ENCODE results near the gene PTPN11. TPM values are rescaled to one million over a fixed set of nuclear protein-coding genes. Genes with fewer than 3 reads are reported as not detected.
"Not testable (repeated sequence)": the region's sequence is repeated elsewhere in the genome, so short reads cannot be mapped to it uniquely, and the experiment has no call there.

PTPN11 gene
- total RNA-seq, 1 donor from 2014 or later, result 34.4 TPM

DNA sequence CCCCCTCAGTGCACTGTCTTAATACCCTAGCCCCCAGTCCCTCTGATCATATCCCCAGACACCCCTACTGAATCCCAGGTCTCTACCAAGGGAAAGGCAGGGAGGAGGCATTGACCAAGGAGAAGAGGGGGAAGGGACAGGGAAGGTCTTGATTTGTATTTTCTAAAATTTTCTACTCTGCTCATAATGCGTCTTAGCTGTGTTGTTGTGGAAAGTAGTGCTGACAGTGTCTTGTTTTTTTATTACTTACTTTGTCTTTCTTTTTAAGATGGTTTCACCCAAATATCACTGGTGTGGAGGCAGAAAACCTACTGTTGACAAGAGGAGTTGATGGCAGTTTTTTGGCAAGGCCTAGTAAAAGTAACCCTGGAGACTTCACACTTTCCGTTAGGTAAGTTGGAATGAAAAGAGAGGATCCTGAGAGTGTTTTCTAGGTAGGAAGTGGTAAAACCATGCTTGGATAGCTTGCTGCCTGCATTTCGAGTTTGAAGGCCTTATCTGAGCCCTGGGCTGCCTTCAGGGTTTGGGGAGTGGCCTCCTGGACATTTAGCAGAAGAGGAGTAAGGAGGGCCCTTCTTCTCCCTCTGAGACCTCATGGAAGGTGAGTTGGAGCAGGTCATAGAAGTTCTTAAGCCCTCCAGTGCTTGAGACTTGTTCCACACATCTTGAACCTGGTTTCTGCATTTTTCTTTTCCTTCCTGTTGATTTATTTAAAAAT lies 27.4 kb downstream of the PTPN11 start:
- H3K9me3 ChIP-seq (ENCODE audit: control insufficient read depth in 3 of 3, low read length in 3 of 3), result no peaks in the 10 kb centered on the region
- no peaks in the 10 kb centered on the region for H3K4me1 ChIP-seq (ENCODE audit: control insufficient read depth in 3 of 3, insufficient read depth in 3 of 3, low read length in 3 of 3)
- H3K27ac ChIP-seq (ENCODE audit: low read depth, low read length), result no peak overlapping the region
- no peak overlapping the region for H3K9ac ChIP-seq (ENCODE audit: low read depth in 1 of 3, low read length in 3 of 3)
- peaks cover 7 to 24% (median 19%) of the 10 kb centered on the region in 3 donors for H3K36me3 ChIP-seq (ENCODE audit: control insufficient read depth in 3 of 3, insufficient read depth in 3 of 3, low read length in 3 of 3)
- no peaks in the 10 kb centered on the region for H3K27me3 ChIP-seq (ENCODE audit: control insufficient read depth in 3 of 3, insufficient read depth in 3 of 3, low read length in 3 of 3)
- no peak overlapping the region for H3K4me3 ChIP-seq (ENCODE audit: low read length in 3 of 3)

DNA sequence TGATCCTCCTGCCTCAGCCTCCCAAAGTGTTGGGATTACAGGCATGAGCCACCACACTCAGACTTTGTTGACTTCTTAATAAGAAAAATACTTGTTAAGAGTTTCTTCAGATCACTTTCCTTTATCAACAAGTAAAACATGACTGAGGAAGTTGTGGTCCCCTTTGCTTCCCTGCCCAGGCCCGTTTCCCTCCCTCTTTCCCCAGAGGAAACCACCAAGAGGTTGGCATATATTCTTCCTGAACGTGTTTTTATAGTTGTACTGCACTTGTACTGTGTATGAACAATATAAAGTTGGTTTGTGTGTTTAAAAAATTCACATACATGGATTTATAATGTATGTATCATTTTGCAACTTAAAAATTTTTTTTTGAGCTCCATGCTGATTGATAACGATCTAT lies 28.4 kb downstream of the PTPN11 start:
- Histone ChIP-seq H3K36me3 (ENCODE audit: control insufficient read depth in 3 of 3, insufficient read depth in 3 of 3, low read length in 3 of 3) (peaks cover 7 to 28% (median 21%) of the 10 kb centered on the region in 3 donors), H3K27me3 (ENCODE audit: control insufficient read depth in 3 of 3, insufficient read depth in 3 of 3, low read length in 3 of 3) (no peaks in the 10 kb centered on the region), H3K4me3 (ENCODE audit: low read length in 3 of 3) (no peak overlapping the region), H3K4me1 (ENCODE audit: control insufficient read depth in 3 of 3, insufficient read depth in 3 of 3, low read length in 3 of 3) (no peaks in the 10 kb centered on the region), H3K27ac (ENCODE audit: low read depth, low read length) (no peak overlapping the region), H3K9ac (ENCODE audit: low read depth in 1 of 3, low read length in 3 of 3) (no peak overlapping the region), H3K9me3 (ENCODE audit: control insufficient read depth in 3 of 3, low read length in 3 of 3) (no peaks in the 10 kb centered on the region)

DNA sequence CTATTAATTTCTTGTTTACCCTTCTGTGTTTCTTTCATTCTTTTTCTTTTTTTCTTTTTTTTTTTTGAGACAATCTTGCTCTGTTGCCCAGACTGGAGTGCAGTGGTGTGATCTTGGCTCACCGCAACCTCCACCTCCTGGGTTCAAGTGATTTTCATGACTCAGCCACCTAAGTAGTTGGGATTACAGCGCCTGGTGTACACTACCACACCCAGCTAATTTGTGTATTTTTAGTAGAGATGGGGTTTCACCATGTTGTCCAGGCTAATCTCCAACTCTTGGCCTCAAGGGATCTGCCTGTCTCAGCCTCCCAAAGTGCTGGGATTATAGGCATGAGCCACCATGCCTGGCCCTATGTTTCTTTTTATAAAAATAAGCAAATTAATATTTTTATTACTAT lies 29.4 kb downstream of the PTPN11 start:
- not testable (repeated sequence) for H3K9ac ChIP-seq (ENCODE audit: low read depth in 1 of 3, low read length in 3 of 3); H3K9me3 ChIP-seq (ENCODE audit: control insufficient read depth in 3 of 3, low read length in 3 of 3); H3K4me3 ChIP-seq (ENCODE audit: low read length in 3 of 3); H3K27ac ChIP-seq (ENCODE audit: low read depth, low read length); H3K4me1 ChIP-seq (ENCODE audit: control insufficient read depth in 3 of 3, insufficient read depth in 3 of 3, low read length in 3 of 3); H3K27me3 ChIP-seq (ENCODE audit: control insufficient read depth in 3 of 3, insufficient read depth in 3 of 3, low read length in 3 of 3)
- H3K36me3 ChIP-seq (ENCODE audit: control insufficient read depth in 3 of 3, insufficient read depth in 3 of 3, low read length in 3 of 3), result peaks cover 7 to 28% (median 26%) of the 10 kb centered on the region in 3 donors

DNA sequence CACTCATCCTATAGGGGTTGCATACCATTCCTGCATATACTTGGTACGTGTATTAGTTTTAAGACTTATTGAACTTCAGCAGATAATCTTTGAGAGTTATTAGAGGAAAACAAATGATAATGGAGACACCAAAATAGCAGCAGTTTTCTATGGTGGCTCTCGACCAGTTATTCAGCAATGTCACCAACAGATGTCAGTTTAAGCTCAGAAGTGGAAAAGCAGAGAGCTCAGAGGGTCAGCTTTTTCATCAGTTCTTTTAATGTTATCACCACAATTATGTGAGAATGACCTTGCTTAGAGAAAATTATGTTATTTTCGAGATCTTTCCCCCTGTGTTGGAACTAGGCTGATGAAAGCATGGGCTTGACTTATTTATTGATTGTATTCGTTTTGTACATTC lies 32.0 kb downstream of the PTPN11 start:
- Histone ChIP-seq H3K27ac (ENCODE audit: low read depth, low read length) (no peak overlapping the region), H3K9ac (ENCODE audit: low read depth in 1 of 3, low read length in 3 of 3) (no peak overlapping the region), H3K9me3 (ENCODE audit: control insufficient read depth in 3 of 3, low read length in 3 of 3) (no peaks in the 10 kb centered on the region), H3K4me1 (ENCODE audit: control insufficient read depth in 3 of 3, insufficient read depth in 3 of 3, low read length in 3 of 3) (no peaks in the 10 kb centered on the region), H3K36me3 (ENCODE audit: control insufficient read depth in 3 of 3, insufficient read depth in 3 of 3, low read length in 3 of 3) (peaks cover 9 to 42% (median 36%) of the 10 kb centered on the region in 3 donors), H3K4me3 (ENCODE audit: low read length in 3 of 3) (no peak overlapping the region), H3K27me3 (ENCODE audit: control insufficient read depth in 3 of 3, insufficient read depth in 3 of 3, low read length in 3 of 3) (no peaks in the 10 kb centered on the region)

GRCh38 chr12:112456029-112456428 lies 37.3 kb downstream of the PTPN11 start:
- Histone ChIP-seq H3K9me3 (ENCODE audit: control insufficient read depth in 3 of 3, low read length in 3 of 3) (no peaks in the 10 kb centered on the region), H3K4me3 (ENCODE audit: low read length in 3 of 3) (no peak overlapping the region), H3K36me3 (ENCODE audit: control insufficient read depth in 3 of 3, insufficient read depth in 3 of 3, low read length in 3 of 3) (peaks cover 7 to 53% (median 36%) of the 10 kb centered on the region in 3 donors), H3K27me3 (ENCODE audit: control insufficient read depth in 3 of 3, insufficient read depth in 3 of 3, low read length in 3 of 3) (no peaks in the 10 kb centered on the region), H3K27ac (ENCODE audit: low read depth, low read length) (no peak overlapping the region), H3K9ac (ENCODE audit: low read depth in 1 of 3, low read length in 3 of 3) (no peak overlapping the region), H3K4me1 (ENCODE audit: control insufficient read depth in 3 of 3, insufficient read depth in 3 of 3, low read length in 3 of 3) (no peaks in the 10 kb centered on the region)

GRCh38 chr12:112457142-112457541 lies 38.4 kb downstream of the PTPN11 start:
- peaks cover 7 to 48% (median 34%) of the 10 kb centered on the region in 3 donors for H3K36me3 ChIP-seq (ENCODE audit: control insufficient read depth in 3 of 3, insufficient read depth in 3 of 3, low read length in 3 of 3)
- not testable (repeated sequence) for H3K4me3 ChIP-seq (ENCODE audit: low read length in 3 of 3); H3K9me3 ChIP-seq (ENCODE audit: control insufficient read depth in 3 of 3, low read length in 3 of 3); H3K27ac ChIP-seq (ENCODE audit: low read depth, low read length); H3K4me1 ChIP-seq (ENCODE audit: control insufficient read depth in 3 of 3, insufficient read depth in 3 of 3, low read length in 3 of 3); H3K9ac ChIP-seq (ENCODE audit: low read depth in 1 of 3, low read length in 3 of 3); H3K27me3 ChIP-seq (ENCODE audit: control insufficient read depth in 3 of 3, insufficient read depth in 3 of 3, low read length in 3 of 3)

DNA sequence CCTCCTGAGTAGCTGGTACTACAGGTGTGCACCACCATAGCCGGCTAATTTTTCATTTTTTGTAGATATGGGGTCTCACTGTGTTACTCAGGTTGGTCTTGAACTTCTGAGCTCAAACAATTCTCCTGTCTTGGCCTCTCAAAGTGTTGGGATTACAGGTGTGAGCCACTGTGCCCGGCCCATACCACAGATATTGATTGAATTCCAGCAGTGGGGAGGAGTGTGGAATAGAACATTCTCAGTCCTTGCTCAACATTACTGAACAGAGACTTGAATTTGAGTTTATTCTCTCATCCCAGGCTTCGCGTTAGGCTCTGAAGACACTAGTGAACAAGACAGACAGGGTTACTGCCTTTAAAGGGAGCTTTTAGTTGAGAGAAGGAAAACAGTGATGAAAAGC lies 39.6 kb downstream of the PTPN11 start:
- Histone ChIP-seq H3K9me3 (ENCODE audit: control insufficient read depth in 3 of 3, low read length in 3 of 3) (no peaks in the 10 kb centered on the region), H3K36me3 (ENCODE audit: control insufficient read depth in 3 of 3, insufficient read depth in 3 of 3, low read length in 3 of 3) (peaks cover 7 to 48% (median 29%) of the 10 kb centered on the region in 3 donors), H3K27ac (ENCODE audit: low read depth, low read length) (no peak overlapping the region), H3K27me3 (ENCODE audit: control insufficient read depth in 3 of 3, insufficient read depth in 3 of 3, low read length in 3 of 3) (no peaks in the 10 kb centered on the region), H3K4me3 (ENCODE audit: low read length in 3 of 3) (no peak overlapping the region), H3K4me1 (ENCODE audit: control insufficient read depth in 3 of 3, insufficient read depth in 3 of 3, low read length in 3 of 3) (no peaks in the 10 kb centered on the region), H3K9ac (ENCODE audit: low read depth in 1 of 3, low read length in 3 of 3) (no peak overlapping the region)

DNA sequence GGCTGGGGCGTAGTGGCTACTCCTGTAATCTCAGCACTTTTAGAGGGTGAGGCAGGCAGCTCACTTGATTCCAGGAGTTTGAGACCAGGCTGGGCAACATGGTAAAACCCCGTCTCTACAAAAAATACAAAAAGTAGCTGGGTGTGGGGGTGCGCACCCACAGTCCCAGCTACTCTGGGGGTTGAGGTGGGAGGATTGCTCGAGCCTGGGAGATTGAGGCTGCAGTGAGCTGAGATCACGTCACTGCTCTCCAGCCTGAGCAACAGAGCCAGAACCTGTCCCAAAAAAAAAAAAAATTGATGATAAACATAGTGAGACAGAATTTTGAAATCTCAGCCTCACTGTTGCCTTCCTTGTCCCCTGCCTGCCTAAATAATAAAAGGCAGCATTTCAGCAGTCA lies 40.0 kb downstream of the PTPN11 start:
- Histone ChIP-seq H3K4me1 (ENCODE audit: control insufficient read depth in 3 of 3, insufficient read depth in 3 of 3, low read length in 3 of 3) (no peaks in the 10 kb centered on the region), H3K27ac (ENCODE audit: low read depth, low read length) (no peak overlapping the region), H3K4me3 (ENCODE audit: low read length in 3 of 3) (no peak overlapping the region), H3K9ac (ENCODE audit: low read depth in 1 of 3, low read length in 3 of 3) (no peak overlapping the region), H3K36me3 (ENCODE audit: control insufficient read depth in 3 of 3, insufficient read depth in 3 of 3, low read length in 3 of 3) (peaks cover 7 to 48% (median 29%) of the 10 kb centered on the region in 3 donors), H3K9me3 (ENCODE audit: control insufficient read depth in 3 of 3, low read length in 3 of 3) (no peaks in the 10 kb centered on the region), H3K27me3 (ENCODE audit: control insufficient read depth in 3 of 3, insufficient read depth in 3 of 3, low read length in 3 of 3) (no peaks in the 10 kb centered on the region)

DNA sequence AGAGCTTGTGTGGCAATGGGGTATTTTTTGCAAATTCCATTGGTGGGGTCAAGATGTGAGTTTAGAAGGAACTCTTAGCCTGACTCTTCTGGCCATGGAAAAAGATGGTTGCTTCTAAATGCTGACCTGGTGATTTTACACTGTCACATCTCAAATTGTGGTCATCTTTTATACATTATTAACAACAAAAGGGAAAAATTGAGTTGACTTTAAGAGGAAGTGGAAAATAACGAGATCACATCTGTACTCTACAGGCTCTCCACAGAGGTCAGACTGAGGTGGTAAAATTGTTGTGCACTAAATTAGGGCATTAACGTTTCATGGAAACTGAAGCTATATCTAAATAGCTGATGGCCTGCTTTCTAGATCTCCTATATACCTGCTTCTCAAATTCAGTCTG lies 44.7 kb downstream of the PTPN11 start:
- Histone ChIP-seq H3K9me3 (ENCODE audit: control insufficient read depth in 3 of 3, low read length in 3 of 3) (no peaks in the 10 kb centered on the region), H3K4me1 (ENCODE audit: control insufficient read depth in 3 of 3, insufficient read depth in 3 of 3, low read length in 3 of 3) (peaks cover 0 to 7% (median 0%) of the 10 kb centered on the region in 3 donors), H3K27ac (ENCODE audit: low read depth, low read length) (no peak overlapping the region), H3K9ac (ENCODE audit: low read depth in 1 of 3, low read length in 3 of 3) (no peak overlapping the region), H3K4me3 (ENCODE audit: low read length in 3 of 3) (no peak overlapping the region), H3K27me3 (ENCODE audit: control insufficient read depth in 3 of 3, insufficient read depth in 3 of 3, low read length in 3 of 3) (no peaks in the 10 kb centered on the region), H3K36me3 (ENCODE audit: control insufficient read depth in 3 of 3, insufficient read depth in 3 of 3, low read length in 3 of 3) (peaks cover under 1 to 11% (median 3%) of the 10 kb centered on the region in 3 donors)

DNA sequence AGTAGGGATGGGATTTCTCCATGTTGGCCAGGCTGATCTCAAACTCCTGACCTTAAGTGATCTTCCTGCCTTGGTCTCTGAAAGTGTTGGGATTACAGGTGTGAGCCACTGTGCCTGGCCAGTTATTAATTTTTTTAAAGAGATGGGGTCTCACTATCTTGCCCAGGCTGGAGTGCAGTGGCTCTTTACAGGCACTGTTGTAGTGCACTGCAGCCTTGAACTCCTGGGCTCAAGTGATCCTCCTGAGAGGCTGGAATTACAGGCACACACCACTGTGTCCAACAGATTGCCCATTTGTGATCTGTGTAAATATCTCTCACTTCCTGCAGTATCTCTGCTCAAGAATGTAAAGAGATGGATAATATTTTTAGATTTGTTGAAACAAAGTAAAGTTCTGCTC lies 45.9 kb downstream of the PTPN11 start:
- Histone ChIP-seq H3K27ac (ENCODE audit: low read depth, low read length) (no peak overlapping the region), H3K9me3 (ENCODE audit: control insufficient read depth in 3 of 3, low read length in 3 of 3) (no peaks in the 10 kb centered on the region), H3K4me3 (ENCODE audit: low read length in 3 of 3) (no peak overlapping the region), H3K36me3 (ENCODE audit: control insufficient read depth in 3 of 3, insufficient read depth in 3 of 3, low read length in 3 of 3) (peaks cover 0 to 6% (median 3%) of the 10 kb centered on the region in 3 donors), H3K9ac (ENCODE audit: low read depth in 1 of 3, low read length in 3 of 3) (no peak overlapping the region), H3K4me1 (ENCODE audit: control insufficient read depth in 3 of 3, insufficient read depth in 3 of 3, low read length in 3 of 3) (peaks cover 0 to 7% (median 0%) of the 10 kb centered on the region in 3 donors), H3K27me3 (ENCODE audit: control insufficient read depth in 3 of 3, insufficient read depth in 3 of 3, low read length in 3 of 3) (no peaks in the 10 kb centered on the region)

Measured in skeletal muscle tissue (tissue), 4 donors.